Measurements from ENCODE around the gene SH3BGR. TPM values are rescaled to one million over a fixed set of nuclear protein-coding genes. Genes with fewer than 3 reads are reported as not detected.

Gene SH3BGR
- total and polyA plus RNA-seq, 2 of the 8 experiments (the other 6 are each of a cell fraction or from before 2014, with no cell fraction given), result 2.1 to 5.9 TPM

DNA sequence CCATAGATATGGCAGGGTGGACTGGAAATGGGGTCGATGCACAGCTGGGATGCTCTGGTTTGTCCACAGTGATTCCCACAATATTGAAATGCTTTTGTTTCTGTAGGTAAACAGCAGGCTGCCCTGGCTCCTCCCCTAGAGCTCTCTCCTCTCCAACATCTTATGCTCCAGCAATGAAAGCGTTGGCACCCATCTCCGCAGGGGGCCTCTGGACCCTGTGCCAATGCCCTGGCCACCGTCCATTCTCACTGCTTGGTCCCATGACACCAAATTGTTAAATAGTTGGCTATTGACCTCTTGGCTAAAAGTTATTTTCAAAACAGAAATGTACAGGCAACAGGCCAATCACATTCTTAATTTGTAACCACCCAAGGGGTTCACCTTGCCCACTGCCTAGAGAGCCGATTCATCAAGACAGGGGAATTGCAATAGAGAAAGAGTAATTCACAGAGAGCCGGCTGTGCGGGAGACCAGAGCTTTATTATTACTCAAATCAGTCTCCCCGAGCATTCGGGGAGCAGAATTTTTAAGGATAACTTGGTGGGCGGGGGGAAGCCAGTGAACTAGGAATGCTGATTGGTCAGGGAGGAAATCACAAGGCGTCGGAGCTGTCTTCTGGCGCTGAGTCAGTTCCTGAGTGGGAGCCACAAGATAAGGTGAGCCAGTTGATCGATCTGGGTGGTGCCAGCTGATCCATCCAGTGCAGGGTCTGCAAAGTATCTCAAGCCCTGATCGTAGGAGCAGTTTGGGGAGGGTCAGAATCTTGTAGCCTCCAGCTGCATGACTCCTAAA, 84.1 kb downstream of the SH3BGR start (continued):
- no peak for TF ChIP-seq MAFK (IDR thresholded peaks at IDR 0.05; ENCODE audit: low read depth, low read length)
- no peak for TF ChIP-seq RFX5 (IDR thresholded peaks at IDR 0.05; ENCODE audit: borderline replicate concordance, low read depth, low read length)
- no peak for TF ChIP-seq SP1 (IDR thresholded peaks at IDR 0.05; ENCODE audit: low read depth, low read length)
- no peak for TF ChIP-seq GABPA (IDR thresholded peaks at IDR 0.05; ENCODE audit: borderline replicate concordance, insufficient read depth, low read length)
